Stomach (tissue), 9 donors: Measurements from ENCODE around the gene RERG. TPM values are rescaled to one million over a fixed set of nuclear protein-coding genes. Genes with fewer than 3 reads are reported as not detected.
A peak's percentile ranks its signal among the peaks of the same experiment; 100 is the strongest.

Experiments
- DNase-seq, 2 donors: peaks; one replicate each; pipeline versions ENCODE4 v3.0.0 to v3.0.0-alpha.2; 2013 to 2019
- H3K27ac ChIP-seq, 5 donors: fragments of 200-600 bp in 4 of 5; sonication (generic) in 4 of 5; one replicate each; pipeline ENCODE4 v1.5.1; 2013 to 2019; ENCODE audit warnings: mild to moderate bottlenecking in 1 of 5, moderate library complexity in 1 of 5
- H3K27me3 ChIP-seq, 3 donors: fragments of 200-600 bp; sonication (generic); one replicate each; pipeline ENCODE4 v1.5.1; 2017 to 2019; ENCODE audit warnings: mixed run types in 1 of 3
- H3K36me3 ChIP-seq, 4 donors: fragments of 200-600 bp; sonication (generic); 1 replicate in 3 of 4; 2 replicates in 1 of 4; pipeline ENCODE4 v1.5.1; 2016 to 2019
- H3K4me1 ChIP-seq, 4 donors: fragments of 200-600 bp; sonication (generic); one replicate each; pipeline ENCODE4 v1.5.1; 2016 to 2019
- H3K4me3 ChIP-seq, 4 donors: fragments of 200-600 bp; sonication (generic) in 3 of 4; one replicate each; pipeline ENCODE4 v1.5.1; 2016 to 2019; ENCODE audit warnings: mild to moderate bottlenecking in 1 of 4
- H3K9me3 ChIP-seq, 4 donors: fragments of 200-600 bp; sonication (generic); one replicate each; pipeline ENCODE4 v1.5.1; 2016 to 2019
- EP300 ChIP-seq: sonication (generic); formaldehyde crosslinking; IDR thresholded peaks from one replicate; pipeline ENCODE4 v1.6.1; 2017; ENCODE audit warnings: antibody characterized with exemption
- POLR2A ChIP-seq, 4 donors: fragments of 450-650 bp; IDR thresholded peaks; one replicate each; pipeline ENCODE4 v1.6.1; 2016; ENCODE audit warnings: antibody characterized with exemption in 4 of 4, control low read depth in 2 of 4, mild to moderate bottlenecking in 1 of 4, moderate library complexity in 1 of 4
- POLR2AphosphoS5 ChIP-seq, 3 donors: sonication (generic); formaldehyde crosslinking; IDR thresholded peaks; one replicate each; pipeline ENCODE4 v1.6.1; 2016; ENCODE audit warnings: antibody characterized with exemption in 3 of 3
- WGBS, 5 donors: extraction: QIAGEN DNeasy Blood & Tissue Kit in 3 of 5; methylation state at CpG; one replicate each; pipeline versions ENCODE4 v1.1.5 to v1.1.7; 2013 to 2018; 5-methylcytosine and 5-hydroxymethylcytosine counted together
- intact Hi-C: fragments of 100-400 bp; cut with DNase I; formaldehyde crosslinking; loops from one replicate; pipeline ENCODE4 v1.15.1; 2023; ENCODE audit warnings: low total_unique reads
- polyA plus RNA-seq, 3 donors: library from polyadenylated mRNA; stranded (reverse); fragments of 200-250 nt; gene quantifications; one replicate each; pipeline ENCODE4 v1.2.3, GENCODE V29; 2013
- total RNA-seq, 5 donors: library from RNA; depleted of rRNA; stranded (reverse); fragments of >200 nt; gene quantifications; one replicate each; pipeline versions ENCODE4 v1.1.0 to v1.2.3, GENCODE V29; 2014 to 2016
- TF ChIP-seq, protein P1 (sequence below), 7 experiments: fragments of 450-650 bp in 4 of 7; fragments of 200-600 bp in 3 of 7; sonication (generic) in 3 of 7; IDR thresholded peaks; one replicate each; pipeline ENCODE4 v1.5.1; 2016 to 2019; ENCODE audit warnings: antibody characterized with exemption in 7 of 7, control low read depth in 2 of 7, mild to moderate bottlenecking in 1 of 7
- donor health status: healthy with polysubstance abuse.
- donor health status: Bipolar disorder and iron deficiency.
- donor health status: healthy.

Gene RERG
- total and polyA plus RNA-seq, 8 donors, result 3.1 to 48.7 (median 20.3) TPM; not detected in 1

DNA sequence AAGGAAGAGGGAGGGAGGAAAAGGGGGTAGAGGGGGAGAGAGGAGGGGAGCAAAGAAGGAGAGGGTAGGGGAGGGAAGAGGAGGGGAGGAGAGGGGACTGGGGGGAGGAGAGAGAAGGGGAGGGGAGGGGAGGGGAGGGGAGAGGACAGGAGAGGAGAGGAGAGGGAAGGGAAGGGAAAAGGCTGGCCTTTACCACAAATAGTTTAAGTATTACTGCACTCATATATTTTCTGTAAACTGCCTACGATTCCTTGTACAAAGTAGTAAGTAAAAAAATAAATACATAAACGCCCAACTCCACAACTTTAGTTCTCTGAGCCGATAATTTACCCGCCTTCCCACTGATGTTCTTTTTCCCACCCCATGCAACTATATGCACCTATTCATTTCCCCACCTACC, 23.7 kb upstream of the RERG start:
- WGBS, 5 donors, result 79 to 91% (median 87%) methylated on average over 4 of the region's 4 CpGs
- H3K36me3 ChIP-seq, result no peaks in the 10 kb centered on the region
- DNase-seq, result no peak
- intact Hi-C loops, result no loop called here
- TF ChIP-seq EP300, result no peak
- TF ChIP-seq POLR2A (IDR thresholded peaks at IDR 0.05), result no peak
- no peak for TF ChIP-seq POLR2AphosphoS5 (IDR thresholded peaks at IDR 0.05)
- TF ChIP-seq, protein P1, sequence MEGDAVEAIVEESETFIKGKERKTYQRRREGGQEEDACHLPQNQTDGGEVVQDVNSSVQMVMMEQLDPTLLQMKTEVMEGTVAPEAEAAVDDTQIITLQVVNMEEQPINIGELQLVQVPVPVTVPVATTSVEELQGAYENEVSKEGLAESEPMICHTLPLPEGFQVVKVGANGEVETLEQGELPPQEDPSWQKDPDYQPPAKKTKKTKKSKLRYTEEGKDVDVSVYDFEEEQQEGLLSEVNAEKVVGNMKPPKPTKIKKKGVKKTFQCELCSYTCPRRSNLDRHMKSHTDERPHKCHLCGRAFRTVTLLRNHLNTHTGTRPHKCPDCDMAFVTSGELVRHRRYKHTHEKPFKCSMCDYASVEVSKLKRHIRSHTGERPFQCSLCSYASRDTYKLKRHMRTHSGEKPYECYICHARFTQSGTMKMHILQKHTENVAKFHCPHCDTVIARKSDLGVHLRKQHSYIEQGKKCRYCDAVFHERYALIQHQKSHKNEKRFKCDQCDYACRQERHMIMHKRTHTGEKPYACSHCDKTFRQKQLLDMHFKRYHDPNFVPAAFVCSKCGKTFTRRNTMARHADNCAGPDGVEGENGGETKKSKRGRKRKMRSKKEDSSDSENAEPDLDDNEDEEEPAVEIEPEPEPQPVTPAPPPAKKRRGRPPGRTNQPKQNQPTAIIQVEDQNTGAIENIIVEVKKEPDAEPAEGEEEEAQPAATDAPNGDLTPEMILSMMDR (IDR thresholded peaks at IDR 0.05), result no peak
- H3K4me1 ChIP-seq, result peaks cover 0 to 8% (median 0%) of the 10 kb centered on the region in 4 donors
- H3K4me3 ChIP-seq, result no peak overlapping the region
- H3K27ac ChIP-seq, result no peak overlapping the region
- peaks cover 0 to 9% (median 4%) of the 10 kb centered on the region in 4 donors for H3K9me3 ChIP-seq
- H3K27me3 ChIP-seq, result peaks cover 0 to 4% (median 0%) of the 10 kb centered on the region in 3 donors

DNA sequence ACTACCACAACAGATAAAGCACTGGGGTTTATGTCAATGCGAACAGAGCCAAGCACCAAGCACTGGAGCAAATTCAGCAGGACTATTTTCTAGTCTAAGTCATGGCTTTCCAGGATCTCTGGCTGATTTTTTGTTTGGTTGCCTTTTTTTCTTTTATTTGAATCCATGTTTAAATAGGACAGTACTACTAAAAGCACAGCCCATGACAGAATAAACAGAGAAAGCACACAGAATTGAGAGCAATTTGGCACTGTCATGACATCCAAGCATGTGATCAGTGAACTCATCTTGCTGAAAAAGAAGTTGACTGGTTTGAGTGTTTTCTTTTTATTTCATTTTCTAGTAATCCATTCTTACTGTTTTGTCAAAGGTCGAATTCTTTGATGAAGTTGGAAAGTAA, 23.1 kb upstream of the RERG start:
- H3K27ac ChIP-seq, result no peak overlapping the region

DNA sequence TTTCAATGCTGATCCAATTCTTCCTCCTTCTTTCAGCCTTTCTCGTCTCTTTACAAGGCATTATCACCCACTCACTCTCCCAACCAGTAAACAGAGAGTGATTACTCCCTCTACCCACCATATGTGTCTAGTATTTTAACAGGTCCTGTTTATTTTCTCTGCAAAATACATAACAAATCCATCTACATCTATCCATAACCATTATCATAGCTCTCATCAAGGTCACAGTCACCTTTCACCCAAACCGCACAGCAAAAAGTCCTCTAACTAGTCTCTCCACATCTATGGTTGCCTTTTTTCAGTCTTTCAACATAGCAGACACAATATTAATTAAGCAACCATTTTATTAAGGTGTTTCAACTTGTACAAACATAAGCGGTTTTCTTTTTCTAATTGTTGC, 21.9 kb upstream of the RERG start:
- WGBS, 5 donors, result 77 to 91% (median 84%) methylated on average over 3 of the region's 3 CpGs
- TF ChIP-seq POLR2AphosphoS5 (IDR thresholded peaks at IDR 0.05) (no peak), EP300 (no peak), POLR2A (IDR thresholded peaks at IDR 0.05) (no peak)
- TF ChIP-seq, protein P1 (IDR thresholded peaks at IDR 0.05), result no peak
- no peak overlapping the region for H3K27ac ChIP-seq
- no peak for DNase-seq
- H3K4me1 ChIP-seq, result peaks cover 0 to 8% (median 0%) of the 10 kb centered on the region in 4 donors
- no peak overlapping the region for H3K4me3 ChIP-seq
- H3K36me3 ChIP-seq, result no peaks in the 10 kb centered on the region
- intact Hi-C loops, result no loop called here
- H3K9me3 ChIP-seq, result peaks cover 0 to 8% (median under 1%) of the 10 kb centered on the region in 4 donors
- H3K27me3 ChIP-seq, result peaks cover 0 to 4% (median 0%) of the 10 kb centered on the region in 3 donors

More for the DNA sequence above, 23.1 kb upstream of the RERG start:
- TF ChIP-seq EP300 (no peak), POLR2AphosphoS5 (IDR thresholded peaks at IDR 0.05) (no peak), POLR2A (IDR thresholded peaks at IDR 0.05) (no peak)
- TF ChIP-seq, protein P1 (IDR thresholded peaks at IDR 0.05), result no peak
- WGBS, 5 donors, result 39 to 60% (median 52%) methylated on average over 2 of the region's 2 CpGs
- H3K4me1 ChIP-seq, result peaks cover 0 to 8% (median 0%) of the 10 kb centered on the region in 4 donors
- peaks cover 0 to 9% (median 4%) of the 10 kb centered on the region in 4 donors for H3K9me3 ChIP-seq
- H3K27me3 ChIP-seq, result peaks cover 0 to 4% (median 0%) of the 10 kb centered on the region in 3 donors
- intact Hi-C loops, result no loop called here
- no peak overlapping the region for H3K4me3 ChIP-seq
- no peaks in the 10 kb centered on the region for H3K36me3 ChIP-seq
- DNase-seq, result peak in 1 of 2 donors; percentile 28

DNA sequence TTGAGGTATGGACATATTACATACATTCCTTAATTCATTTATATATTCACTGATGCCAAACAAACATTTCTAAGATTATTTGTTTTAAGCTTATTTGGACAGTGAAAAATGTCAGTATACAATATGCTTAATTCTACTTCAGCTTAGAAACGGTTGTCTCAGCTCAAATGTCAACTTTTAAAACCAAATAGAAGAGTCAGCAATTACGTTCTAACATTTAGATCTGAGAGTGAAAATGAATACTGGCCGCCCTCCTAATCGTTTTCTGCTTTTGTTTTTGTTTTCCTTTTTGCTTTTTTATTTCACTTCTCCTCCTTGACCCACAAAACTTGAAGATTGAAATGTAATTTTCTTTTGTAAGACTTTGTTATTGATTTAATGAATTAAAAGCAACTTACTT, 19.7 kb upstream of the RERG start:
- intact Hi-C loops, result no loop called here
- no peaks in the 10 kb centered on the region for H3K36me3 ChIP-seq
- 50 to 63% (median 56%) methylated on average over 4 of the region's 4 CpGs for WGBS, 5 donors
- H3K4me3 ChIP-seq, result no peak overlapping the region
- no peak for DNase-seq
- no peaks in the 10 kb centered on the region for H3K27me3 ChIP-seq
- no peak overlapping the region for H3K27ac ChIP-seq
- no peaks in the 10 kb centered on the region for H3K9me3 ChIP-seq
- peaks cover 0 to 8% (median 0%) of the 10 kb centered on the region in 4 donors for H3K4me1 ChIP-seq
- TF ChIP-seq POLR2A (IDR thresholded peaks at IDR 0.05), result no peak

DNA sequence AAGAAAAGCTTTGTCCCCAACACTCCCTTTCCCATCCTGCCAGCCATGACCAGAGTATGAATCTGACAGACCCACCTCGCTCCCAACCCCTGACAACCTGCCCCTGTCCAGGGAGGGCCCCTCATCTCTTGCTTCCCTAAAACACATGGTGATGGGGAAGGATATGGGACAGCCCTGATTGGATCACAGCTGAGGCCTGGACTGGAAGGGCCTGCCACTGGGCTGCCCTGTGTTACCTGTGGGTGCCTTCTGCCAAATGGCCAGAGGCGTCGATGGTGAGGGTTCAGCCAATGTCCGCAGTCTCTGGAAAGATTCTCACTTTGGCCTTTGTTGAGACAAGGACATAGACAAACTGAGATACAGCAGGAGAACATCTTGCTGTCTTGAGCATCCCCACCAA, 13.3 kb upstream of the RERG start:
- DNase-seq, result no peak
- H3K27ac ChIP-seq, result no peak overlapping the region
- TF ChIP-seq POLR2AphosphoS5 (IDR thresholded peaks at IDR 0.05), result no peak
- no peak for TF ChIP-seq POLR2A (IDR thresholded peaks at IDR 0.05)
- TF ChIP-seq, protein P1 (IDR thresholded peaks at IDR 0.05), result no peak
- TF ChIP-seq EP300, result no peak
- no peaks in the 10 kb centered on the region for H3K4me1 ChIP-seq
- no peak overlapping the region for H3K4me3 ChIP-seq
- H3K36me3 ChIP-seq, result no peaks in the 10 kb centered on the region
- H3K27me3 ChIP-seq, result no peaks in the 10 kb centered on the region
- no peaks in the 10 kb centered on the region for H3K9me3 ChIP-seq
- WGBS, 5 donors, result 69 to 89% (median 86%) methylated on average over 4 of the region's 4 CpGs
- intact Hi-C loops, result no loop called here
